H1 (cell line): ENCODE measurements around the gene PRDM15.

ENCODE experiments used
- BRCA1 ChIP-seq: IDR thresholded peaks from 2 replicates; pipeline ENCODE4 v1.6.1; 2012; ENCODE audit warnings: low read depth, low read length, improper control_type of control experiment
- CBX5 ChIP-seq: fragments of 300-800, 300-1000 bp; sonication (generic); IDR thresholded peaks from 2 replicates; pipeline ENCODE4 v1.7.1; 2016; ENCODE audit warnings: antibody characterized with exemption, low read length, low read depth
- CEBPB ChIP-seq: IDR thresholded peaks from 2 replicates; pipeline ENCODE4 v1.6.1; 2012; ENCODE audit warnings: low read depth, low read length
- EGR1 ChIP-seq: IDR thresholded peaks from 2 replicates; pipeline ENCODE4 v1.6.1; 2011; ENCODE audit warnings: low read depth, low read length, borderline replicate concordance
- EZH2 ChIP-seq: fragments of 200-600 bp; sonication (generic); IDR thresholded peaks from 2 replicates; pipeline ENCODE4 v1.7.1; 2012; ENCODE audit warnings: low read depth, mild to moderate bottlenecking, moderate library complexity, low read length, inconsistent platforms; ENCODE audit not compliant: severe bottlenecking
- JUND ChIP-seq: IDR thresholded peaks from 2 replicates; pipeline ENCODE4 v1.6.1; 2011; ENCODE audit warnings: mild to moderate bottlenecking, improper control_type of control experiment, low read length
- POLR2A ChIP-seq, 2 experiments: IDR thresholded peaks; 1 replicate in 1 of 2; 2 replicates in 1 of 2; pipeline ENCODE4 v1.6.1; 2011; ENCODE audit warnings: low read depth in 2 of 2, low read length in 2 of 2, mild to moderate bottlenecking in 2 of 2; ENCODE audit errors: control extremely low read depth in 1 of 2
- RXRA ChIP-seq: IDR thresholded peaks from 2 replicates; pipeline ENCODE4 v1.6.1; 2011; ENCODE audit warnings: low read depth, mild to moderate bottlenecking, low read length, moderate library complexity; ENCODE audit not compliant: insufficient read depth
- TBP ChIP-seq: IDR thresholded peaks from 2 replicates; pipeline ENCODE4 v1.6.1; 2011; ENCODE audit warnings: low read depth, low read length, improper control_type of control experiment
- TF ChIP-seq, protein P1 (sequence below), 3 experiments: IDR thresholded peaks; 1 replicate in 2 of 3; 2 replicates in 1 of 3; pipeline versions ENCODE4 v1.5.1 to v1.6.1; 2011; ENCODE audit warnings: low read length in 3 of 3, mild to moderate bottlenecking in 3 of 3, inconsistent platforms in 2 of 3, low read depth in 1 of 3, moderate library complexity in 1 of 3; ENCODE audit not compliant: insufficient read depth in 1 of 3; ENCODE audit errors: control extremely low read depth in 1 of 3

DNA sequence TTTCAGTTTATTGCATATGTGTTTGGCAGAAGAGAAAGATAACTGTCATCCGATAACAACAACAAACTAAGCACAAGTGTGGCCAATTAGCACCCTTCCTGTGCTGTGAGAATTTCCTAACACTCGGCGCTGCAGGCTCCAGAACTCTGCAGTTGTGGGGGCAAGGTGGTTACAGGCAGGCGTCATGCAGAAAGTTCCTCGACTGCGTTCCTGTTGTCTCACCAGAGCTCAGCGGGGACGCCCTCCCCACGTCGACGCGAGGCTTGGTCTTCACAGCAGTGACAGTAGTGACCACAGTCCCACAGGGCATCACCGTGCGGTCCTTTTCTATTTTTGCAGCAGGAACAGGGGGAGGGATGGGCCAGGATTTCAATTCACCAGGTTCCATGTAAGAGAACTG lies 27.6 kb upstream of the PRDM15 start:
- TF ChIP-seq CEBPB (no peak), CBX5 (no peak), JUND (no peak), EGR1 (no peak), POLR2A (IDR thresholded peaks at IDR 0.05; ENCODE audit: control extremely low read depth in 1 of 2, low read depth in 2 of 2, low read length in 2 of 2) (no peak), TBP (no peak), RXRA (no peak), EZH2 (no peak), BRCA1 (no peak)
- TF ChIP-seq, protein P1, sequence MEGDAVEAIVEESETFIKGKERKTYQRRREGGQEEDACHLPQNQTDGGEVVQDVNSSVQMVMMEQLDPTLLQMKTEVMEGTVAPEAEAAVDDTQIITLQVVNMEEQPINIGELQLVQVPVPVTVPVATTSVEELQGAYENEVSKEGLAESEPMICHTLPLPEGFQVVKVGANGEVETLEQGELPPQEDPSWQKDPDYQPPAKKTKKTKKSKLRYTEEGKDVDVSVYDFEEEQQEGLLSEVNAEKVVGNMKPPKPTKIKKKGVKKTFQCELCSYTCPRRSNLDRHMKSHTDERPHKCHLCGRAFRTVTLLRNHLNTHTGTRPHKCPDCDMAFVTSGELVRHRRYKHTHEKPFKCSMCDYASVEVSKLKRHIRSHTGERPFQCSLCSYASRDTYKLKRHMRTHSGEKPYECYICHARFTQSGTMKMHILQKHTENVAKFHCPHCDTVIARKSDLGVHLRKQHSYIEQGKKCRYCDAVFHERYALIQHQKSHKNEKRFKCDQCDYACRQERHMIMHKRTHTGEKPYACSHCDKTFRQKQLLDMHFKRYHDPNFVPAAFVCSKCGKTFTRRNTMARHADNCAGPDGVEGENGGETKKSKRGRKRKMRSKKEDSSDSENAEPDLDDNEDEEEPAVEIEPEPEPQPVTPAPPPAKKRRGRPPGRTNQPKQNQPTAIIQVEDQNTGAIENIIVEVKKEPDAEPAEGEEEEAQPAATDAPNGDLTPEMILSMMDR (IDR thresholded peaks at IDR 0.05; ENCODE audit: control extremely low read depth in 1 of 3, insufficient read depth in 1 of 3, low read depth in 1 of 3, low read length in 3 of 3) = no peak
